ENCODE data around the gene CRADD.
A peak's percentile ranks its signal among the peaks of the same experiment; 100 is the strongest.

Gene CRADD

DNA sequence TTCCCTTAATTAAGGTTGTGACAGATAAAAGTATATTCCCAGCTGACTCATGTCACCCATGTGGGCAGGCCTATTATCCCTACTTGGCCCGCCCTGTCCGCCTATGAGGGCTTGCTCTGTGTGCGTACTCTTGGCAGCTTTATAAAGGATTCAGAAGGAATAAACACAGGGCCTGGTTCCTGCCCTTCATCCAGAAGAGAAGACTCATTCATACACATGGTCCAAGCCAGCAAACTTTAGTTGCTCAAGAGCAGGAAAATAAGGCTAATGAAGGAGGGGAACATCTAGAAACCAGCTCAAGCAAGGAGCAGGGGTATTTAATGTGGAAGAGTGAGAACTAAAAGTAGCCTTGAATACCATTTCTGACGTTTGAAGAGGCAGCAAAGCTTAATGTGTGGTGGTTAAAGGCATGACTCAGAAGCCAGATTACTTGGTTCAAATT lies 141.9 kb downstream of the CRADD start:
- peak in 1 of 3 donors; percentile 6 for DNase-seq

DNA sequence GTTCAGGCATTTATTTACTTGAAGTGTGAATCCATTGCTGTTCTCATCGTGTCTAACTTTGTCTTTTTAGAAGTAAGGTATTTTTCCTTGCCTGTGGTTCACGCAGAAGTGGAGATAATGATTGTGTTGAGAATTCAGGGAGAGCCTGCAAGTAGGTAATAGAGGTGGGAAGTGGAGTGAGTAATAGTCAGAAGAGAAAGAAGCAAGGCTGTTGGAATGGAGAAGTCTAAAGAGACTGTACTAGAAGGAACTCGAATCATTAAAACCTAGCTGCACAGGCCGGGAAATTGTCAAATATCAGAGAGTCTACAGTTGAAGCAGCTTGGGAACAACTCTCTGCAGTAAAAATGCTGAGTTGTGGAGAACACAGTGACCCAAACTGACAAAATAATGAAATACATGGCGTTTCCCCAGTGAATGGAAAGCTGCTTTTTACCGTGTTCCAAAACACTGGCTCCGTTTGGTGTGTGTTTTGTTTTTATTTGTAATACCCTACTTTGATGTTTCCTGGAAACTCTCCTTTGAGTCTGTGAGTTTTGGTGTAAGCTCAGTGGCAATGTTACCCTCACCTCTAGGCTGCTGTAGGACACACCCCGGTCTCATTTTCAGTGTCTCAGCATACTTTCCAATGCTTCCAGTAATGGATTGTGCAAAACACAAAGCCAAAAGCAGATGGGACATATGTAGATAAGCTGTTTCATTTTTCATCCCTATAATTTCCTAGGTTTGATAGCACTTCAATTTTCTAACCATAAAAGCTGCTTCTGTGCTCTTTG lies 146.6 kb downstream of the CRADD start:
- peak; percentile 26 to 47 (median 40) for DNase-seq

DNA sequence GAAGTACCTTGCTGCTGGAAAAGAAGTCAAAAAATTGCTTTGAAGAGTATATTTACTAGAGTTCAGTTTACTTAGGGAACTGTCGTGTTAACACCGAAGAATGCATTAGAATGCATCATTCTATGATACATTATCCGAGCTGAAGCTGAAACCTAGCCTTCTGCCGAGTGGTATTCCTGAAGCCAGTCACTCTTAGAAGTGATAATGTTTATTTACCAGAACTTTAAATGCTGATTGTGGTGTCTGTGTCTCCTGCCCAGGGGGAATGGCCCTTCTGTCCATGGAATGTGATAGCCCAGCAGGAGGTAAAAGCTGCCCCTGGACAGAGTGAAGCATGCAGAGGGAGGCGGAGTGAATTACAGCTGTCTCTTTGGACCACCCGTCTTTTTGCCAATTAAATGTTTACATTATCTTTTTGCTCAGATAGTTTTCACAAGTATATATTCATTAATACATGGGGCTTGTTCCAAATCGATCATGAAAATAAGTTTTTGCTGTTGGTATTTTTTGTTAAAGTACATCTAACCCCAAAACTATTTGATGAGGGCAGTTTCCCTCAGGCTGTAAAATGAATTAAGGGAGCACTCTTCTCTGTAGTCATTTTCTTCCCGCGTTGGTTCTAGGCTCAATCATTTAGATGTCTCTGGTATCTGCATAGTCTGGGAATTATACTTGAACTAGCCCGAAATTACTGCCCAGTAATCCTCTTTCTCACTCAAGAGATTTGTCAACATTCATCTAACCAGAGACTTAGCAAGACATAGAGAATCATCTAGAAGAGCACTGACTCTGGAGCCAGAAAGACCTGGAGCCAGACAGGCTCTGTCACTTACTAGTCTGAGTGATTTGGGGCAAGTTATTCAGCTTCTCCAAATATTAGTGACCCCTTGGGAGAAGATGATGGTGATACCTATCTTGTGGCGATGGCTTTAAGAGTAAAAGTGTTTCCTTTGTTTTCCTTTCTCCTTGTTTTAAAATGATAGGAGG lies 147.6 kb downstream of the CRADD start:
- DNase-seq = no peak

DNA sequence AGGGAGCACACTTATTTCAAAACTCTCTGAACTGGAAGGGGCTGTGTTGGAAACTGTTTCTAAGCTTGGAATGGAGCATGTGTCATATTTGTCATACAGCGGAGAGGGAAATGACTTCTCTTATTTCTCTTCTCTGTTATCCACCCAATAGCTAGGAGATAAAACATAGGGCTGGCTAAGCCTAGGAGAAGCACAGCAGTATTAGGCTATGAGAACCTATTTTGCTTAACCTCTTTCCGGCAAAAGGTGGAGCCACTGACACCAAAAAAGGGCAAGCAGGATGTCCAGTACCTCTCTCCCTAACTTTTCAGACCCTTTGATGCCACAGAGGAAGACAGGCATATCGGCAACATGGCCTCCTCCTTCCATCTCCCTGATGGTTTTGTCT lies 148.3 kb downstream of the CRADD start:
- no peak for DNase-seq

DNA sequence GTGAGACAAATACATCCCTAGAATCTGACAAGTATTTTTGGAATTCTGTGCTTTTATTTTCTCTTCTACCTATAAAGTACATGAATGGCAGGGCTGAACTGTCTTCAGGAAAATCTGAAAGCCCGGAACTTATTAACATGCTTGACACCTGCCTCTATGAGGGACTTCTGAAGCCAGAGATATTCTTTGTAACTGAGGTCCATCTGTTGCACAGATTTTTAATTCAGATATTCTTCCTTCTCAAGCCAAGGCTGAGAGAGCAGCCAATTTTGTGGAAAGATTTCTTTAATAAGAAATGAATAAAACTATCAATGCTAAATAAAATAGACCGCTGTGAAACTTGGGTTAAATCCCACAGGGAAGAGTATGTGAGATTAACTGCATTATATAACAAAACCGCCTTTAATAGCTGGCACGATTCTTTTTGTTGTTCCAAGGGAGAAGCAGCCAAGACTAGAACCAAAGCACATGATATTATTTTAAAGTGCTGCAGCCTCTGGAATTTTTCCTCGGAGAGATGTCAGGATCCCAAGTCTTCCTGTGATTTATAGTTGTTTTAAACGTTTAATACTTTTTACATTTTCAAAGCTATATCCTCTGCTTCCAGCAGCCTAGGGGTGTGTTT lies 148.9 kb downstream of the CRADD start:
- DNase-seq = no peak

DNA sequence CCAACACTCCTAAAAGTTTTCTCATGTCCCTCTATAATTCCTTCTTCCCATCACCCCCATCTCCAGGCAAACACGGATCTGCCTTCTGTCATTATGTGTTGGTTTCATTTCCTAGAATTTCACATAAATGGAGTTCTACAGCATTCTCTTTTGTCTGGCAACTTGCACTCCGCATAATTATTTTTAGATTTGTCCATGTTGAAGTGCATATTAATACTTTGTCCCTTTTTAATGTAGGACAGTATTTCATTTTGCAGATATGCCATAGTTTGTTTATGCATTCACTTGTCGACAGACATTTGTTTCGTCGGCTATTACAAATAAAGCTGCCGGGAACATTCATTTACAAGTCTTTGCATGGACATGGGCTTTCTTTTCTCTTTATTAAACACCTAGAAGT lies 150.0 kb downstream of the CRADD start:
- no peak for DNase-seq

DNA sequence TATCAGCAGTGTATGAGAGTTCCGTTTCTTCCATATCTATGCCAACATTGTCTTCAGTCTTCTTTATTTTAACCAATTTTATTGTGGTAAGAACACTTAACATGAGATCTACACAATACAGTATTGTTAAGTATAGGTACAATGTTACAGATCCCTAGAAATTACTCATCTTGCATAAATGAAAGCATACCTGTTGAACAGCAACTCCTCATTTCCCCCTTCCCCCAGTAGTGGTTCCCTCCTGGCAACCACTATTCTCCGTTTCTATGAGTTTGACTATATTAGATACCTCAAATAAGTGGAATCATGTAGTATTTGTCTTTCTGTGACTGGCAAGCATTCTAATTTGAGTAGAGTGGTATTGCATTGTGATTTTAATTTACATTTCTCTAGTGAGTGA lies 150.5 kb downstream of the CRADD start:
- no peak for DNase-seq

DNA sequence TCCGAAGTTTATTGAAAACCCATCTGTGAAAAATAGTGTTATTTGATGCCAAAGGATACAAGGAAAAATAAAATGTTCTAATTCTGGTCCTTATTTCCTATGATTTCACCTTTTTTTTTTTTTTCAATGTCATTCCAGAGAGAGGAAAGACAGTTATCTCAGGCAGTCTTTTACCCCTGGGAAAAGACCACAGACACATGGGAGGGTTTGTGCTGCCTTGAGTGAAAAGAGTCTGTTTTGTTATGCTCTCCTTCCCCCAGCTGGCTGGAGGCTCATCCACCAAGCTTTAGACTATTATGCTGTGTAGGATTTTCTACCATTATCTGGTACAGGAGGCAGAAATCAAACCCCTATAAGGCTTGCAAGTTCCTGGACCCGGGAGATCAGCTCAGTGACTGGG lies 151.8 kb downstream of the CRADD start:
- DNase-seq = no peak

DNA sequence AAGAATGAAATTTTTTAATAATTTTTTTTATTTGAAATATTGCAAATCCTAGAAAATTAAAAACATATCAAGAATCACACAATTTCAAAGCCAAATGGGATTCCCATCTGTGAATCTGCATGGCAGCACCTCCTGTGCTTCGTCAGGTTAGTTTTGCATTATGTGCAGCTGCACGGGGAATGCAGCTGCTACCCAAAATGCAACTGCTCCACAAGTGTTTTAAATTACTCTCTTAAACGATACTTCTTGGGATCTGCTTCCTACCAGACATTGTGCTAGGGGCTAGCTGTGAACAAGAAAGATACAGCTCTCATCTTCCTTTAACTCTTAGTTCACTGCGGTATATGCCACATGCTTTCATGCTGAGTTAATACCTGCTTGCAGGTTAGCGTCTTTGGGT lies 154.2 kb downstream of the CRADD start:
- no peak for DNase-seq

DNA sequence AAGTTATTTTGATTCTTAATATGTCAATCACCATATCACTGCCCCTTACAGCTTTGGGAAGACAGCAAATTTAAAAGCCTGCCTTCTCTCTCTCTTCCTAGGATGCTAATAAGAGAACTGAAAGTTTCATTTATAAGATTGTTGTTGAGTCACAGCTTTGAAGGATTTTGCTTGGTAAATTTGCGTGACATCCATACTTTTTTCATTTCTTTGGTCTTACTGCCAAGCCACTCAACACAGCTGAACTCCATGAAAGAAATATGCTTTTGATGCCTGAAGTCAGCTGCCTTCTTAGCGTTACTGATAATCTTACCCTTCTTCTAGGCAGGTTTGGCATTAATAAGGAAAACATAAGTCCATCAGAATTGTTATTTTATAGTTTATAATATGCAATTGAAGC lies 155.0 kb downstream of the CRADD start:
- DNase-seq = peak in 1 of 3 donors; percentile 24

DNA sequence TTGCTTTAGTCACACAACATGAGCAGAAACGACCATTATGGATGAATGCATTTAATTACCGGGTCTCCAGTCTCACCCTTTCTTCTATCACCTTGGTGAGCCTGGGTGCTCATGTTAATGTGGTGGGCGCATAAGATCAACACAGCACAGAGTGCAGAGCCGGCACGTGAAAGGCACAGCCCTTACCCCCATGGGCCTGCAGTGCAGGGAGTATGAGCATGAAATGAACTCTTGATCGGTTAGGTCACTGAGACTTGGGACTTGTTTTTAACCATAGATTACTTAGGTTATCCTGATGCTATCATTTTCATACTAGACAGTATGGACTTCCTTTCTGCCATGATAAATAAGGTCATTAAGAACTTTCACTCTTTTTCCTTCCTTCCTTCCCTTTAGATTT lies 156.8 kb downstream of the CRADD start:
- DNase-seq = no peak

DNA sequence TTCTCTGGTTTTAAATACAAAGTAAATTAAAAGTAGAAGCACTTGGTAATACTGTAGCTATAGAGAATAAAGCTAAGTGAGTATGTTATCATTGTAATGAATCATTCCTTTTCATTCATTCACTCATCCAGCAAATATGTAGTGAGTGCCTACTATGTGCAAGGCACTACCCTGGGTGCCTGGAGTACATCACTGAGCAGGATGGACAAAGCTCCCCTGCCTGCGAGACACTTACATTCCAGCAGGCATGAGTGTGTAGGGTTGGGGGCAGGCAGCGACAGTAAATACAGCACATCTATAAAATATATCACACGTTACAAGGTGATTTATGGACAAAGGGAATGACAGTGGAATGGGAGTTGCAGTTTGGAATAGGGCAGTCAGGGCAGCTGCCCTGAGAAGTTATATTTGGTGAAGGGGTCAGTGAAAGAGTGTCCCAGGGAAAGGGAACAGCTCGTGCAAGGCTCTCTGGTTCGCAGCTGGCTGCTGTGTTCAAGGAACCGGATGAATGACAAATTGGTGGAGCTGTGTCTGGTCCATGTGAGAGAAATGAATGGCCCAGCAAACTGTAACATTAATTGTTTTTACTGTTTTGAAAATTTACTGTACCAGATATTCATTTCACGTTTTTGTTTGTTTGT lies 159.6 kb downstream of the CRADD start:
- no peak for DNase-seq

DNA sequence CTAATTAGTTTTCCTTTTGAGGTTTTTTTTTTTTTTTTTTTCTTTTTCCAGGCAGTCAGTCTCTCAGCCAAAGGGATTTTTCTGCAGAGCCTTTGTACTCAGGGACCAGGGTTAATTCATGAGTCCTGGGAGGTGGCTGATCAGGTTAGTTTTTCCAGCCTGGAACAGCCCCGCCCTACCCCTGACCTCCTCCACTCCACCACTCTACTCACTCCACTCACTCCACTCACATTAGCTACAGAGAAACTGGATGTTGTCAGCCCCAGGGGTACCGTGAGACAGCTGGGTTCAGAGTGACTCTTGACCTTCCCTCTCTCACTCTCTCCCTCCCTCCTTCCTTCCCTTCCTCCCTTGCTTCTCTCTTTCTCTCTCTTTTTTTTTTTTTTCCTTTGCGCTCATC lies 161.0 kb downstream of the CRADD start:
- DNase-seq = no peak

DNA sequence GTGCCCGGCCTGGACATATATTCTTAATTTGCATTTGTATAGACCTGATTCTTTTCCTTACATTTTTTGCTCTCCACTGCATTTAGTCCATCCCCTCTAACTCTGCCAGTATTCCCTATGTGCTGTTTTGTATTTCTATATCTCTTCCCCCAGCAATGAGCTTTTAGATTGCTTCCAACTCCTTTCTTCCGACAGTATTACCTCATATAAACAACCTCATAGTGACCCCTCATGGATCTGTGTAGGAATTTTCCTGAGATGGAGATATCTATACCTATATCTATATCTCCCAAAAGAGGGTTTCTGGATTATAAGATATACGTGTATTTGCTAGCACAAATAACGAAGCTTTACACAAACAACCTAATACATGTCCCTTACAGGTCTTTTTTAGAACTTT lies 161.9 kb downstream of the CRADD start:
- no peak for DNase-seq

DNA sequence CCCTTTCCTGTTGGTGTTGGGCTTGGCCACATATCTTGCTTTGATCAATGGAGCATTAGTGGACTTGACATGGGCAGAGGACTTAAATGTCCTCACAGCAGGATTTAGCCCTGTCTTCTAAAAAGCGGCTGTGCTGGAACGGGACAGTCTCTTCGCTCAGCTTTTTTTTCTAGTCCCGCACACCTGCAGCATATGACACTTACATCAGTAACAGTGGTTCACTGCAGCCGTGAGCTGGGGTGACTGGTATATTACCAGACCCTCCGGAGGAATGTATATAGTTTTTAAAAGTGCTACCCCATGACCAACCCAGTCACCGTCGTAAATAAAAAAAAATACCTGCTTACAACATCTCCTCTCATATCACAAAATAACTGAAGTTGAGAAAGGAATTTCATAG lies 164.5 kb downstream of the CRADD start:
- DNase-seq = no peak

DNA sequence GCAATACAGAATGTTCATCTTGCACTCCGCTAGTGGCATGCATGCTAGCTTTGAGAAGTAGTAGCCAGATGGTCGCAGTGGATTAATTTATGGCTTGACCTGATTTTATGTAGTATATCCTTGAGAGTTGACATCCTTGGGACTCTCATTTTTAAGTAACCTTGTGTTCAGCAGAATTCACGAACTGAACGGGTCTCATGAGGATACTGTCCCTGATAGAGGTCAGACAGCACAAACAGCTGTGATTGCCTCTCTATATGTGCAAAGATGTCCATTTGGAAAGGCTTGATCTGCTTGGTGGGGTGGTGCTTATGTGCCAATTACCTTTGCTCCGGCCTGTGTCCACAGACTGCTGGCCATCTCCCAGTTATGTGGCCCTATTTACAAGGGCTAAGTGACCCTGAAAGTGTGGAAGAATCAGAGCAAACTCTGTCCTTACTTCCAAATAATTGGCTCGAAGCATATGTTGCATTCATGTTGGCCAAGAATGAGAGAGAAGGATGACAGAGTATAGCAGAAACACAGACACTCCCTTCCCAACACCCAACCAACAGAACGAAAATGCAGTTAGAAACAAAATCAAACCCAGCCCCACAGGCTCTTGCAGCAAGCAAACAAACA lies 167.1 kb downstream of the CRADD start:
- no peak for DNase-seq

DNA sequence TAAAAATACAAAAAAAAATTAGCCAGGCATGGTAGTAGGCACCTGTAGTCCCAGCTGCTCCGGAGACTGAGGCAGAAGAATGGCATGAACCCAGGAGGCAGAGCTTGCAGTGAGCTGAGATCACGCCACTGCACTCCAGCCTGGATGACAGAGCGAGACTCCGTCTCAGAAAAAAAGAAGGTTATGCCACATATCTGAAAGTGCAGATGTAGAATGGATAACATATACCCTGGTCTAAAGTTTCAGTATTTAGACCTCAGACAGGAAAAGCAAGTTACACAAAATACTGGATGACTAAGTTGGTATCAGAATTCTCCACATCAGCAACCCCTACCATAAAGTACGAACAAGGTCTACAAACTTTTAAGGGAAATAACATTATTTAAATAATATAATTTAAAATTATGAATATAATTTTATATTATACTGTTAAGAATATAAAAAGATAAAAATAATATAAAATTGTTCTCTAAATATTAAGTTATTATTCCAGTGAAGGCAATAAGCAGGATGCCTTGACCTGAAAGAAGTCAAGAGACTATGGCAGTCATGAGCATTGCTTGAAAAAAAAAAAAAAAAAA lies 169.9 kb downstream of the CRADD start:
- DNase-seq = no peak

DNA sequence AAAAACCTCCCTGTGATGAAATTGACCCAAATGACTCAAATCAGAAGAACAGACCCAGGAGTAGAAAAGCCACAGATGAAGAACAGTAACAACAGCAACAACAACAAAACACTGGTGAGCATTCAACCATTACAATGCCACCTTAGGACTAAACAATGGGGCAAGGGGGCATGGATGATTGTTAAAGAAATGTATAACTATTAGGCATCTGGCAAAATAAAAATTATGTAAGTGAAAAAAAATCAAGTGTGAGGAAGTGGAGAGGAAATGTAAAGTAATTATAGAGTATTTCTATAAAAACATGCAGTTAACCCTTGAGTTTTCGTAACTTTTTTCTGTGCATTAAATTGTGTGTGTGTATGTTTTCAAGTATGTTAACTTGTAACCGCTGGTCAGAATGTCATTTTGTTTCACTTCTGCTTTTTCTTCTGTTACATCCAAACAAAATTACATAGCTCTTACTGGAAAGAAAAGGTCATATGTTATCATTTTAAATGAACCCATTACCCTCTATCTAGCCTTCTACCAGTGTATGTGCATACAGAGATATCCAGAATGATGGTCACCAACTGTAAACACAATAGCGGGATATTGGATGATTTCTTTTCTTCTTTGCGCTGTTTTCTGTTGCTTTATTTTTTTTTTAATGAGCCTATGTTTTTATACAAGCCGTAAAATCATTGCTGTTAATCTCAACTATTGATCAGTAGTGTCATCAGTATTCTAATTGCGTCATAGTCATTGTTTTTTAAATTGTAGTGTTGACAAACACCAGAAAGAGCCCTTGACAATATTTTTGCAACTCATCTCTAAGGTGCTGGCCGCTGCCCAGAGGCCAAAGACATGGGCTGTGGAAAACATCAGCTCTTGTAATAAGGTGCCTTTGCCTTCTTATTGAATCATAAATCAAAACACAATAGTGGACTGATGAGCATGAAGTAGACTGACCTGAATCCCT lies 170.6 kb downstream of the CRADD start:
- DNase-seq = peak; percentile 69 to 90 (median 82)

DNA sequence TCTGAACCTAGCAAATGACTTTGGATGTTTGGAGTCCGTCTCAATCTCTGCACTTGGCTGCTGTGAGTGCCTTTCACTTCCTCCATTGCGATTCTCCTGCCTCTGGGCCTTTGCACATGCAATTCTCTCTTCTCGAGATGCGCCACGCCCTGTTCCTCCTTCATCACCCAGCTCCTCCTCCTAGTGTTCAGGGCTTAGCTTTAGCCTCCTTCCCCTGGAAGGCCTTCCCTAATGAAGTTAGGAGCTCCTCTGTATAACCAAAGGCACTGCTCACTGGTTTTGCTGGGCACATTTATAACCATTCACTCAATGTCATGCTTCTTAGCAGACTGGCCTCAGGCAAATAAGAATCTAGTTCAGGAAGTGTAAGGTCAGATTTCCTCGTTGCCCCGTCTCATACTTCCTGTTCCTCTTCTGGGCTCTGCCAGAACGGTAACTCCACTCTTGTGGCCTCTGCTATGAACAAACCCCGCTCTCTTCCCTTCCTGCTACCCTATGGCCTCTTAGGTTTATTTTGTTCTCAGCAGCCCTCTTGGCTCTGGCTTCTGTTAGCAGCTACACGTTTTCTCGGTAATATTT lies 171.4 kb downstream of the CRADD start:
- peak; percentile 65 to 75 (median 67) for DNase-seq

DNA sequence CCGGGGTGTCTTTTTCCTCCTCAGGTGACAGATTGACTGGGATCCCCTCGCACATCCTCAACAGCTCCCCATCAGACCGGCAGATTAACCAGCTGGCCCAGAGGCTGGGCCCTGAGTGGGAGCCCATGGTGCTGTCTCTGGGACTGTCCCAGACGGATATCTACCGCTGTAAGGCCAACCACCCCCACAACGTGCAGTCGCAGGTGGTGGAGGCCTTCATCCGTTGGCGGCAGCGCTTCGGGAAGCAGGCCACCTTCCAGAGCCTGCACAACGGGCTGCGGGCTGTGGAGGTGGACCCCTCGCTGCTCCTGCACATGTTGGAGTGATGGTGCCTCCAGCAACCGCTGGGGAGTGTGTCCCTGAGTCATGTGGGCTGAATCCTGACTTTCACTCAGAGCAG lies 172.8 kb downstream of the CRADD start:
- DNase-seq = no peak

Measured in suppressor macrophage treated with lipopolysaccharide for 1 hour (primary cell).